ENCODE results near the gene KRT2.

DNA sequence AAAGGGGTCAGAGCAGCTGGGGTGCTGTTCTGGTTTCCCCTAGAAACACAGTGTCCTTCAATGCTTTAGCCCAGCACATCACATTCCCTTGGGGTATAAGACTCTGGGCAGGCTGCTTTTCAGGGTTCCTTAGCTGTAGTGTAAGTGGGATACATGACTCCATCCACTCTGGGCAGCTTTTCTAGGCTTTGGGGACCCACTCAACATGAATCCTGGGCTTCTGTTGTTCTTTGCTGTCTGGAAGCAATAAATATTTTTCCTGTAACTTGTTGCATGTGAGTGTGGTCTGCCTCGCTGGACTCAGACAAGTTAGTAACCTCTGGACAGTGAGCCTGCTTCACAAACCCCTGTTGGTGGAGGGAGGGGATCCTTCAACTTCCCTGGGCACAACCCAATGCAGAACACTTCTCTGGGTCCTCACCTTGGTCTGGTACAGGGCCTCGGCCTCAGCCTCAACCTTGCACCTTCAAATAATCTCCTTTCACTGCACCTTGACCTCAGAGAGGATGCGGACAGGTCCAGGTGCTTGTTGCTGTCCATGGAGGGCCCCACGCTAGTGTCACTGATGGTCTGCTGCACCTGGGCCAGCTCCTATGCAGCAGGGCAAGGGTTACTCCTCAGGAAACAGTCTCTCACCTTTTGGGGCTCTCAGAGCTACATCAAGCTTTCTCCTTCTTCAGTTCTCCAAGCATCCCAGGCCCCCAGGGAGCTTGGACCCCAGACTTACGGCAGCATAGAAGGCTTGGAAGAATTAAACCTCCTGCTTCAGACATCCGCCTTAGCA is 20.1 kb downstream of the KRT2 start:
- TF ChIP-seq, protein P1, sequence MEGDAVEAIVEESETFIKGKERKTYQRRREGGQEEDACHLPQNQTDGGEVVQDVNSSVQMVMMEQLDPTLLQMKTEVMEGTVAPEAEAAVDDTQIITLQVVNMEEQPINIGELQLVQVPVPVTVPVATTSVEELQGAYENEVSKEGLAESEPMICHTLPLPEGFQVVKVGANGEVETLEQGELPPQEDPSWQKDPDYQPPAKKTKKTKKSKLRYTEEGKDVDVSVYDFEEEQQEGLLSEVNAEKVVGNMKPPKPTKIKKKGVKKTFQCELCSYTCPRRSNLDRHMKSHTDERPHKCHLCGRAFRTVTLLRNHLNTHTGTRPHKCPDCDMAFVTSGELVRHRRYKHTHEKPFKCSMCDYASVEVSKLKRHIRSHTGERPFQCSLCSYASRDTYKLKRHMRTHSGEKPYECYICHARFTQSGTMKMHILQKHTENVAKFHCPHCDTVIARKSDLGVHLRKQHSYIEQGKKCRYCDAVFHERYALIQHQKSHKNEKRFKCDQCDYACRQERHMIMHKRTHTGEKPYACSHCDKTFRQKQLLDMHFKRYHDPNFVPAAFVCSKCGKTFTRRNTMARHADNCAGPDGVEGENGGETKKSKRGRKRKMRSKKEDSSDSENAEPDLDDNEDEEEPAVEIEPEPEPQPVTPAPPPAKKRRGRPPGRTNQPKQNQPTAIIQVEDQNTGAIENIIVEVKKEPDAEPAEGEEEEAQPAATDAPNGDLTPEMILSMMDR (IDR thresholded peaks at IDR 0.05) = no peak
- TF ChIP-seq EP300 (IDR thresholded peaks at IDR 0.05) (no peak), POLR2A (IDR thresholded peaks at IDR 0.05) (no peak), POLR2AphosphoS5 (IDR thresholded peaks at IDR 0.05) (no peak)
